Midbrain (tissue), 1 donor: Measurements from ENCODE around the gene DDO.
"Not testable (repeated sequence)": the region's sequence is repeated elsewhere in the genome, so short reads cannot be mapped to it uniquely, and the experiment has no call there.

Experiments used
- DNase-seq: peaks from one replicate; lab custom pipeline; 2025; lab: John Stamatoyannopoulos, UW

The DDO gene

GRCh38 chr6:110367825-110368224 lies 47.5 kb downstream of the DDO start:
- no peak for DNase-seq

- DNase-seq: no peak
Measured at GRCh38 chr6:110366975-110367374, 48.4 kb downstream of the DDO start.

- DNase-seq: no peak
Measured at GRCh38 chr6:110366256-110366655, 49.1 kb downstream of the DDO start.

- no peak for DNase-seq
Measured at GRCh38 chr6:110364364-110365105, 50.8 kb downstream of the DDO start.

- no peak for DNase-seq
Measured at GRCh38 chr6:110363748-110364147, 51.6 kb downstream of the DDO start.

GRCh38 chr6:110360676-110361075 lies 54.7 kb downstream of the DDO start:
- no peak for DNase-seq

- no peak for DNase-seq
Measured at GRCh38 chr6:110359556-110359955, 55.8 kb downstream of the DDO start.

GRCh38 chr6:110358553-110359160 lies 56.7 kb downstream of the DDO start:
- DNase-seq: no peak

GRCh38 chr6:110357664-110358552 lies 57.5 kb downstream of the DDO start, which contains the start of gene METTL24:
Gene METTL24 (minus strand): TSS chr6:110358349. CDS start chr6:110358272, 77 bp downstream.
- no peak for DNase-seq

GRCh38 chr6:110357298-110357663 lies 58.1 kb downstream of the DDO start:
- no peak for DNase-seq

- DNase-seq: no peak
Measured at GRCh38 chr6:110356778-110357177, 58.6 kb downstream of the DDO start.

GRCh38 chr6:110355727-110356126 lies 59.6 kb downstream of the DDO start:
- no peak for DNase-seq

- no peak for DNase-seq
Measured at GRCh38 chr6:110355022-110355421, 60.4 kb downstream of the DDO start.

- DNase-seq: no peak
Measured at GRCh38 chr6:110354153-110354552, 61.2 kb downstream of the DDO start.

GRCh38 chr6:110353457-110354001 lies 61.8 kb downstream of the DDO start:
- DNase-seq: no peak

GRCh38 chr6:110352563-110353262 lies 62.7 kb downstream of the DDO start:
- no peak for DNase-seq

GRCh38 chr6:110351986-110352385 lies 63.4 kb downstream of the DDO start:
- no peak for DNase-seq

- no peak for DNase-seq
Measured at GRCh38 chr6:110351546-110351945, 63.8 kb downstream of the DDO start.

GRCh38 chr6:110350593-110350992 lies 64.8 kb downstream of the DDO start:
- DNase-seq: not testable (repeated sequence)

GRCh38 chr6:110348961-110349690 lies 66.2 kb downstream of the DDO start:
- no peak for DNase-seq

- DNase-seq: no peak
Measured at GRCh38 chr6:110345025-110345424, 70.3 kb downstream of the DDO start.
